PFSK-1 (cell line): ENCODE data around the gene CDCP1.

Experiments
- POLR2AphosphoS5 ChIP-seq: IDR thresholded peaks from 2 replicates; pipeline ENCODE4 v1.6.1; 2012; ENCODE audit warnings: low read depth, mild to moderate bottlenecking, control low read depth, low read length, moderate library complexity
- SIN3A ChIP-seq: IDR thresholded peaks from 2 replicates; pipeline ENCODE4 v1.6.1; 2012; ENCODE audit warnings: mild to moderate bottlenecking, low read length, moderate library complexity, borderline replicate concordance; ENCODE audit not compliant: insufficient read depth
- TAF1 ChIP-seq: IDR thresholded peaks from 2 replicates; pipeline ENCODE4 v1.6.1; 2012; ENCODE audit warnings: low read length, control low read depth, borderline replicate concordance; ENCODE audit not compliant: insufficient read depth
- TF ChIP-seq, protein P1 (sequence below), 2 experiments: IDR thresholded peaks; 2 replicates each; pipeline versions ENCODE4 v1.6.1 to v1.8.0; 2011 to 2012; ENCODE audit warnings: low read depth in 2 of 2, low read length in 2 of 2, control low read depth in 1 of 2, inconsistent platforms in 1 of 2, mild to moderate bottlenecking in 1 of 2, moderate library complexity in 1 of 2; ENCODE audit not compliant: insufficient read depth in 1 of 2

DNA sequence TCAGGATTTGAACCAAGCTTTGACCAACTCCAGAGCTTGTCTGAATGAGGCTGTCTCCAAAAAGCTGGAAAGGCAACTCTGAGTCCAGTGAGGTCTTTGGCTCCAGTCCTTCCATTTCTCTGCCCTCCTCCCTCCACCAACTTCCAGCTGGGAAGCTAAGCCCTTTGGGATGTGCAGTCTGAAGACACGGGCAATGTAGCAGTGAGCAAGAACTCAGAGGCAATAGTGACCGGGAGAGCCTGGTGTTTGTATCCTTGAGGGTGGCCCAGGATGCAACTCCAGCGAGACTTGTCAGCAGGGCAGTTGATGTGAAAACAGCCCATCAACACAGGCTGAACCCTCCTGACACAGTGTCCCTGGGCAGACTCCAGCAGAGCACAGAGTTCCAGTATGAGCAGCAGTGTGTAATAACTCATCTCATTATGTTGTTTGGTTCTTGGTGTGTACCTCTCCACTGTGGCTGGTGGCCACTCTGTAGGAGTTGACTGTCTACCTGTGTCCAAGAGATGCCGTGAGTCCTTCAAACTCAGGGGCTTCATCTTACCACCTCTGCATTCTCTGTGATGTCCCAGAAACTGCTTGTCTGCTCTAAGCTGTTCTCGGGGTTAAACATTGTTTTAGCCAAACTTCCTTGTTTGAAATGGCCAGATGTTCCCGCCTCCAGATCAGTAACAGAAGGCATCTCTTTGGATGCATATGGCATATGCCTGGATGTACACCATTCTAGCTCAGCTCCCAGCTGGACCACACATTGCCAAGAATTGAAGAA is 6.6 kb downstream of the CDCP1 start:
- TF ChIP-seq TAF1 (no peak), POLR2AphosphoS5 (no peak), SIN3A (no peak)
- TF ChIP-seq, protein P1, sequence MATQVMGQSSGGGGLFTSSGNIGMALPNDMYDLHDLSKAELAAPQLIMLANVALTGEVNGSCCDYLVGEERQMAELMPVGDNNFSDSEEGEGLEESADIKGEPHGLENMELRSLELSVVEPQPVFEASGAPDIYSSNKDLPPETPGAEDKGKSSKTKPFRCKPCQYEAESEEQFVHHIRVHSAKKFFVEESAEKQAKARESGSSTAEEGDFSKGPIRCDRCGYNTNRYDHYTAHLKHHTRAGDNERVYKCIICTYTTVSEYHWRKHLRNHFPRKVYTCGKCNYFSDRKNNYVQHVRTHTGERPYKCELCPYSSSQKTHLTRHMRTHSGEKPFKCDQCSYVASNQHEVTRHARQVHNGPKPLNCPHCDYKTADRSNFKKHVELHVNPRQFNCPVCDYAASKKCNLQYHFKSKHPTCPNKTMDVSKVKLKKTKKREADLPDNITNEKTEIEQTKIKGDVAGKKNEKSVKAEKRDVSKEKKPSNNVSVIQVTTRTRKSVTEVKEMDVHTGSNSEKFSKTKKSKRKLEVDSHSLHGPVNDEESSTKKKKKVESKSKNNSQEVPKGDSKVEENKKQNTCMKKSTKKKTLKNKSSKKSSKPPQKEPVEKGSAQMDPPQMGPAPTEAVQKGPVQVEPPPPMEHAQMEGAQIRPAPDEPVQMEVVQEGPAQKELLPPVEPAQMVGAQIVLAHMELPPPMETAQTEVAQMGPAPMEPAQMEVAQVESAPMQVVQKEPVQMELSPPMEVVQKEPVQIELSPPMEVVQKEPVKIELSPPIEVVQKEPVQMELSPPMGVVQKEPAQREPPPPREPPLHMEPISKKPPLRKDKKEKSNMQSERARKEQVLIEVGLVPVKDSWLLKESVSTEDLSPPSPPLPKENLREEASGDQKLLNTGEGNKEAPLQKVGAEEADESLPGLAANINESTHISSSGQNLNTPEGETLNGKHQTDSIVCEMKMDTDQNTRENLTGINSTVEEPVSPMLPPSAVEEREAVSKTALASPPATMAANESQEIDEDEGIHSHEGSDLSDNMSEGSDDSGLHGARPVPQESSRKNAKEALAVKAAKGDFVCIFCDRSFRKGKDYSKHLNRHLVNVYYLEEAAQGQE (IDR thresholded peaks at IDR 0.05; ENCODE audit: insufficient read depth in 1 of 2, low read depth in 2 of 2, low read length in 2 of 2), result no peak
